ENCODE results near the gene TDRD15.

DNA sequence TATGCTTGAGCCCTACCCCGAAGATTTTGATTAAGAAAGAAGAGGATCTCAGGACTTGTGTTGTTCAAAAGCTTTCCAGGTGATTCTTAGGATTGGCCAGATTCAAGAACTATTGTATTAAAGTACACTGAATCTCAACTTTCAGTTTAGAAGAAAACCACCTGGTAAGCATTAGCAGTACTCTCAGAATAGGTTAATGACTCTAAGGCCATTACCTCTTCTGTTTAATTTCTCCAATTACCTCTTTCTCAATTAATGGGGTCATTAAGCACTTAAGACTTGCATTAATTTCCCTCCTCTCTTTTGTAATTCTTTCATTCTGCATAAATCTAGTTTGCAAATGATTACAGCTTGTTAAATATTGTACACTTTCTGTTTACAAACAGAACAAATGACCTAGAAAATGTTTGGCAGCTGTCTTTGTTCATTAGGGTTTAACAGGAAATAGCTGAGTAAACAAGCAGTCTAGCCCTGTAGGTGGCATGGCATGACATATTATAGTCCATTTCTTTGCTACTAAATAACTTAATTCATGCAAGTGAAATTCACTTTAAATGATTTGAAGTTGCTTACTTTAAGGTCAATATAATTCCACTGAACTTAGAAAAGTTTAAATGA is 20.4 kb upstream of the TDRD15 start:
- TF ChIP-seq CTCF (IDR thresholded peaks at IDR 0.05 in 2 of 3, conservative IDR thresholded peaks at IDR 0.05 in 1 of 3; ENCODE audit: insufficient read depth in 2 of 3, low read depth in 1 of 3, low read length in 3 of 3) (no peak), RFX5 (IDR thresholded peaks at IDR 0.05; ENCODE audit: low read depth, low read length) (no peak), REST (IDR thresholded peaks at IDR 0.05; ENCODE audit: borderline replicate concordance) (no peak), REST (CRISPR knock-in tag; IDR thresholded peaks at IDR 0.05; ENCODE audit: low read depth) (no peak), NFYB (IDR thresholded peaks at IDR 0.05; ENCODE audit: extremely low read depth, insufficient read length) (no peak), PHTF2 (CRISPR knock-in tag; IDR thresholded peaks at IDR 0.05) (no peak), NCOR1 (IDR thresholded peaks at IDR 0.05) (no peak), RFX1 (IDR thresholded peaks at IDR 0.05) (no peak), EP300 (IDR thresholded peaks at IDR 0.05; ENCODE audit: low read length) (no peak), CBX3 (IDR thresholded peaks at IDR 0.05; ENCODE audit: borderline replicate concordance in 1 of 2, low read length in 2 of 2) (no peak)
- TF ChIP-seq, protein P1, sequence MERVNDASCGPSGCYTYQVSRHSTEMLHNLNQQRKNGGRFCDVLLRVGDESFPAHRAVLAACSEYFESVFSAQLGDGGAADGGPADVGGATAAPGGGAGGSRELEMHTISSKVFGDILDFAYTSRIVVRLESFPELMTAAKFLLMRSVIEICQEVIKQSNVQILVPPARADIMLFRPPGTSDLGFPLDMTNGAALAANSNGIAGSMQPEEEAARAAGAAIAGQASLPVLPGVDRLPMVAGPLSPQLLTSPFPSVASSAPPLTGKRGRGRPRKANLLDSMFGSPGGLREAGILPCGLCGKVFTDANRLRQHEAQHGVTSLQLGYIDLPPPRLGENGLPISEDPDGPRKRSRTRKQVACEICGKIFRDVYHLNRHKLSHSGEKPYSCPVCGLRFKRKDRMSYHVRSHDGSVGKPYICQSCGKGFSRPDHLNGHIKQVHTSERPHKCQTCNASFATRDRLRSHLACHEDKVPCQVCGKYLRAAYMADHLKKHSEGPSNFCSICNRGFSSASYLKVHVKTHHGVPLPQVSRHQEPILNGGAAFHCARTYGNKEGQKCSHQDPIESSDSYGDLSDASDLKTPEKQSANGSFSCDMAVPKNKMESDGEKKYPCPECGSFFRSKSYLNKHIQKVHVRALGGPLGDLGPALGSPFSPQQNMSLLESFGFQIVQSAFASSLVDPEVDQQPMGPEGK (CRISPR knock-in tag; IDR thresholded peaks at IDR 0.05; ENCODE audit: borderline replicate concordance): no peak

All from K562 (cell line).